GM19324 (cell line): ENCODE measurements around the gene CENPVL1.
A peak's percentile ranks its signal among the peaks of the same experiment; 100 is the strongest.
"Not testable (repeated sequence)": the region's sequence is repeated elsewhere in the genome, so short reads cannot be mapped to it uniquely, and the experiment has no call there.

Experiments
- ATAC-seq: cut with Tn5 transposase; IDR thresholded peaks from one replicate; pipeline ENCODE4 v1.9.1; 2021; ENCODE audit warnings: mild to moderate bottlenecking, moderate library complexity; ENCODE audit not compliant: unreplicated experiment, low FRiP score

The CENPVL1 gene

DNA sequence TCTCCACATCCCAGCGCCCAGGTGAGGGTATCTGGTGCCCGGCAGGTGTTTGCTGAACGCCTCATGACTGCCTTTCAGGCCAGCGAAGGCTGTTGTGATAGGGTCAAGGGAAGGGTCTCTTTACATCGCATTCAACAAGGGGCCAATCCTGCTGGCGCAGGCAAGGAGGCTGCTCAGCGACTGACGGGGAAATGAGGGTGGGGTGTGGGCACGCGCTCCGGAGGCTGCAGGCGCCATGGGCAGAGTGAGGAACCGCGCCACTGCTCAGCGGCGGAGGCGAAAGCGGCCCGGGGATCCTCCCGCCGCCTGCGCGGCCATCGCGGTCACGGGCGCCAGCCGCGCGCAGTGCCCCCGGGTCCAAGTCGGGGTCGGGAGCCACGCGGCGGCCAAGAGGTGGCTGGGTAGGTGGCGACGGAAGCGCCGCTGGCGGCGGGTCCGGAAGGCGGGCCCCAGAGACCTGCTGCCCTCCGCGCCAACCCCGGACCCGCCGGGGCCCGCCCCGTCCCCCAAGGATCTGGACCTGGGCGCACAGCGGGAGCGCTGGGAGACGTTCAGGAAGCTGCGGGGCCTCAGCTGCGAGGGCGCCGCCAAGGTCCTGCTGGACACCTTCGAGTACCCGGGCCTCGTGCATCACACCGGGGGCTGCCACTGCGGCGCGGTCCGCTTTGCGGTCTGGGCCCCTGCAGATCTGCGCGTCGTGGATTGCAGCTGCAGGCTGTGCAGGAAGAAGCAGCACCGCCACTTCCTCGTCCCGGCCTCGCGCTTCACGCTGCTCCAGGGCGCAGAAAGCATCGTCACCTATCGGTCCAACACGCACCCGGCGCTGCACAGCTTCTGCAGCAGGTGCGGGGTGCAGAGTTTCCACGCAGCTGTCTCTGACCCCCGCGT is at the start of gene CENPVL1:
CENPVL1 (plus strand) TSS at position 236 of the 888 bp plus-strand sequence; CDS start at position 236, 0 bp downstream.
- not testable (repeated sequence) for ATAC-seq

- no peak for ATAC-seq
Measured at GRCh38 chrX:51665981-51666380, 44.3 kb upstream of the CENPVL1 start.

DNA sequence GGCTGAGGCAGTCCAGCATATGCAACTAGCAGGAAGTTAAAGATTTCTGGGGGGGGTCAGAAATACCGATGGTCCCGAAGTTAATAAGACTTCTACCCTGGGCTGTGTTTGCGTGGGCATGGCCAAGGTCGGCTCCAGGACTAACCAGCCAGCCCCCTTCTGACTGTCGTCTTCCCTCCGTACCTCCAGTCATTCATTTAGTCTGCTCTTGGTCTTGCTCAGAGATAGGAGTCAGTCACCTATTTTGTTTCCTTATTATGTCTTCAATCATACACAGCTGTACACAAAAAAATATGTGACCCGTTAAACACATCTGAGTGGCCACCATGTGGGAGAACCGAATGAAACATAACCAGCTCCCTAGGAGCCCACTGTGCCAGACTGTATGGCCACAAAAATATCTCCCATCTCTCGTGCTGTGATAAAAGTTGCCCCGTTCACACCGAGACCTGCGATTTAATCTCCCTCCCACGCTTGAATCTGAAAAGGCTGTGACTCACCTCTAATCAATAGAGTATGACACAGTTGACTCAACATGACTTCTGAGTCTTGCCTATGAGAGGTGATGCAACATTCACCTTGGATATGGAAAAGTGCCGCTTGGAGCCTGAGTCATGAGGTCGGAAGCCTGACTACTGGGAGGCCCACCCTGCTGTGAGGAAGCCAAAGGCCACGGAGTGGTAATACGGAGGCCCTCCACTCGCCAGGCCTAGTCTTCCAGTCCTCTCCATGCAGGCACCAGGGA is 30.5 kb upstream of the CENPVL1 start:
- ATAC-seq: not testable (repeated sequence)

DNA sequence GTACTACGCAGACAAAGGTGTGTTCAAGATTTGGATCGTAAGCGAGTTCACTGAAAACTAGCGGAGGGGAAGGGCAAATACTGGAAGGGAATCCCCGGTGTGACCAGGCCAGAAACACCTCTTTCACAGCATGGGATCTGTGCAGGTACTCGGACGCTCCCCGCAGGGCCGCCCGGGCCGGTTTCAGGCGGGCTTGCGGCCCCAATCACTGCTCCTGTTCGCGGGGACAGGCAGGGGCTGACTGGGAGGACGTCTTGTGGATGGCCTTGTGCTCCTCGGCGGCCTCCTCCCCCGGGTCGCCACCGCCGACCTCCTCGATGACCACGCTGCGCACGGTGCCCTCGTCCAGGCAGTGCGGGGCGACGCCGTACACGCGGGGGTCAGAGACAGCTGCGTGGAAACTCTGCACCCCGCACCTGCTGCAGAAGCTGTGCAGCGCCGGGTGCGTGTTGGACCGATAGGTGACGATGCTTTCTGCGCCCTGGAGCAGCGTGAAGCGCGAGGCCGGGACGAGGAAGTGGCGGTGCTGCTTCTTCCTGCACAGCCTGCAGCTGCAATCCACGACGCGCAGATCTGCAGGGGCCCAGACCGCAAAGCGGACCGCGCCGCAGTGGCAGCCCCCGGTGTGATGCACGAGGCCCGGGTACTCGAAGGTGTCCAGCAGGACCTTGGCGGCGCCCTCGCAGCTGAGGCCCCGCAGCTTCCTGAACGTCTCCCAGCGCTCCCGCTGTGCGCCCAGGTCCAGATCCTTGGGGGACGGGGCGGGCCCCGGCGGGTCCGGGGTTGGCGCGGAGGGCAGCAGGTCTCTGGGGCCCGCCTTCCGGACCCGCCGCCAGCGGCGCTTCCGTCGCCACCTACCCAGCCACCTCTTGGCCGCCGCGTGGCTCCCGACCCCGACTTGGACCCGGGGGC is 28.2 kb upstream of the CENPVL1 start:
- ATAC-seq: not testable (repeated sequence)

- ATAC-seq: not testable (repeated sequence)
Measured at GRCh38 chrX:51682720-51683062, 27.6 kb upstream of the CENPVL1 start, which contains the start of gene CENPVL2. TSS of gene CENPVL2 (minus strand) at chrX:51682831. CDS start at chrX:51682831, 0 bp downstream.

- ATAC-seq: no peak
Measured at GRCh38 chrX:51694254-51694653, 16.1 kb upstream of the CENPVL1 start.

DNA sequence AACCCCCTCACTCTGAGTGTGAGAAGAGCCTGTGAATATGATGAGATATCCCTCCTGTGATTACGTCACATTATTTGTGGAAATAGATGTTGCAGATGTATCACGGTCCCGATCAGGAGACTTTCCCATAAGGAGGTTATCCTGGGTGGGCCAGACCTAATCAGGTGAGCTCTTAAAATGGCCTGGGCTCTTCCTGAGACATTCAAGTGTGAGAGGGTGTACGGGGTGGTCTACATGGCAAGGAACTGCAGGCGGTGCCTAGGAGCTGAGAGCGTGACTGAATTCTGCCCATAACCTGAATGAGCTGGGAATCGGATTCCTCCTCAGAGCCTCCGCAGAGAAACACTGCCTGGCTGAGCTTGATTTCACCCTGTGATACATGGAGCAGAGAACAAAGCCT is 12.9 kb upstream of the CENPVL1 start:
- ATAC-seq: no peak

DNA sequence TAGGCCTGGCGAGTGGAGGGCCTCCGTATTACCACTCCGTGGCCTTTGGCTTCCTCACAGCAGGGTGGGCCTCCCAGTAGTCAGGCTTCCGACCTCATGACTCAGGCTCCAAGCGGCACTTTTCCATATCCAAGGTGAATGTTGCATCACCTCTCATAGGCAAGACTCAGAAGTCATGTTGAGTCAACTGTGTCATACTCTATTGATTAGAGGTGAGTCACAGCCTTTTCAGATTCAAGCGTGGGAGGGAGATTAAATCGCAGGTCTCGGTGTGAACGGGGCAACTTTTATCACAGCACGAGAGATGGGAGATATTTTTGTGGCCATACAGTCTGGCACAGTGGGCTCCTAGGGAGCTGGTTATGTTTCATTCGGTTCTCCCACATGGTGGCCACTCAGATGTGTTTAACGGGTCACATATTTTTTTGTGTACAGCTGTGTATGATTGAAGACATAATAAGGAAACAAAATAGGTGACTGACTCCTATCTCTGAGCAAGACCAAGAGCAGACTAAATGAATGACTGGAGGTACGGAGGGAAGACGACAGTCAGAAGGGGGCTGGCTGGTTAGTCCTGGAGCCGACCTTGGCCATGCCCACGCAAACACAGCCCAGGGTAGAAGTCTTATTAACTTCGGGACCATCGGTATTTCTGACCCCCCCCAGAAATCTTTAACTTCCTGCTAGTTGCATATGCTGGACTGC is 2.8 kb downstream of the CENPVL1 start:
- ATAC-seq: not testable (repeated sequence)

DNA sequence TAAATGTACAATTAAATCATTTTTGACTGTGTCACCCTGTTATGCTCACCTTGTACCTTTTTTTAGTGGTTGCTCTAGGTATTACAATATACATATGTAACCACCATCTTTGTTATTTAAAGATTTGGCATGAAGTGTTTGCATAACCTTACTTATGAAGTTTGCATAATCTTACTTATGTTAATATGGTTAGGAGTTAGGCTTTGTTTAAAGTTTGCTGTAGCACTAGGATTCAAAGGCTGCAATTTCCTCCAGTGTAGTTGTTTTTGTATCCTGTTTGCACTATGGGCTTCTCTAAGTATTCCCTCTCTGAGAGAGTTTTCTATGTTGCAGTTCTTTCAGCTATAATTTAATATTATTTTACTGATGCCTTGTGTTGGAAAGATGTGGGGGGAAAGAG is 17.9 kb downstream of the CENPVL1 start:
- ATAC-seq: no peak

- ATAC-seq: no peak
Measured at GRCh38 chrX:51737091-51737490, 26.8 kb downstream of the CENPVL1 start.

GRCh38 chrX:51742586-51742985 is 32.3 kb downstream of the CENPVL1 start:
- ATAC-seq: no peak

DNA sequence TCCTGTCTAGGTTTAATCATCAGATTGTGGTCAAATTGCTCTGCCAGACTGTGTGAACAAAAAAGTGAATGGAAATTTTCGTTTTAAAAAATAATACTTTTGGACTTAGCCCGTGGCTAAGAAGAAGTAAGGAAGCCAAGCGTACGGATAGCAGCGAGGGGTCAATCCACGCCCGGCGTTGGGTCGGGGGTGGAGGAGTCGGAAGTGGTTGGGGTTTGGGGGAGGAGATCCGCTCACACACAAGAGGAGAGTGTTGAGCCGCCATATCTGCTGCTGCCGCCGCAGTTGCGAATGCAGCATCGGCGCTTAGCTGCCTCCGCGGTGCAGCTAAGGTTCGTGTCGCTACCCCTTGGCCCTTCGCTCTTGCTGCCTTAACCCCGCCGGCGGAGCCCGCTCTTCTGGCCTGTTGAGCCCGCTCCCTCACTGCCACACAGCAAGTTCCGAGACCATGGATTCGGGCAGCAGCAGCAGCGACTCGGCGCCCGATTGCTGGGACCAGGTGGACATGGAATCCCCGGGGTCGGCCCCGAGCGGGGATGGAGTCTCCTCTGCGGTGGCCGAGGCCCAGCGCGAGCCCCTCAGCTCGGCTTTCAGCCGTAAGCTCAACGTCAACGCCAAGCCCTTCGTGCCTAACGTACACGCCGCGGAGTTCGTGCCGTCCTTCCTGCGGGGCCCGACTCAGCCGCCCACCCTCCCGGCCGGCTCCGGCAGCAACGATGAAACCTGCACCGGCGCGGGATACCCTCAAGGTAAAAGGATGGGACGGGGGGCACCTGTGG is 33.1 kb downstream of the CENPVL1 start, which contains the start of gene GSPT2:
GSPT2 (plus strand) TSS at position 264 of the 779 bp plus-strand sequence; CDS start at position 449, 185 bp downstream.
- ATAC-seq: peak; percentile 81

DNA sequence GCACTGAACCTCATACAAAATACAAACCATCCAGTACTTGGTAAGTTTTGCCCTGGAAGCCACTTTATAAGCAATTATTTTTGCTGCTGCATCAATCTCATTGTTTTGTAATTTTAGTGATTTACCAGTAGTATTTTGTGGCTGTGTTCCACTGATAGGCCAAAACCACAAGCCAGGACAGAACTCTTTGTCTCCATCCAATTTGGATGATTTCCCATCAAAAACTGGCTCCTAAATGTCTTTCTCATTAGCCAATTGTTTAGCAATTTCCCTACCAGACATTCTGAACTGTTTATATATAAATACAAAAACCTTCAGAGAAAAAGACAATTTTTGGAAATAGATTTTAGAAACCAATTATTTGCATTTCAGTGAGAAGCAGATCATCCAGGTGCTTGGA is 37.4 kb downstream of the CENPVL1 start:
- ATAC-seq: no peak

- no peak for ATAC-seq
Measured at GRCh38 chrX:51759055-51759839, 48.9 kb downstream of the CENPVL1 start.

DNA sequence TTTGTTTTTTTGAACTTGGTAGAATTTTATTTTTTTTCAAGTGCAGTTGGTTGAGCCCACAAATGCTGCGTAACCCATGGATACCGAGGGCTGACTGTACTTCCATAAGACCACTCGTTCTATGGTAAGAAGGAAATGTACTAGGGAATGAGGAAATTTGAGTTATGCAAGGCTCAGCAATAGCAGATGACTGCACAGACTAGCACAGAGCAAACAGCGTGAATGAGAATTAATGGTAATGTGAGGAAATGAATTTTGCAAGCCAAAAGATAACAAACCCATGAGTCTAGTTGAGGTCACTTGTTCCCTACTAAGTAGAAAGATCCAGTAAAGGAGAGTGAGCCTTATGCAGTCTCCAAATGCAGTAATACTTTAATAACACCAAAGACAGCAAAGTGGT is 50.3 kb downstream of the CENPVL1 start:
- no peak for ATAC-seq
